ENCODE results near the gene FAM222A.

DNA sequence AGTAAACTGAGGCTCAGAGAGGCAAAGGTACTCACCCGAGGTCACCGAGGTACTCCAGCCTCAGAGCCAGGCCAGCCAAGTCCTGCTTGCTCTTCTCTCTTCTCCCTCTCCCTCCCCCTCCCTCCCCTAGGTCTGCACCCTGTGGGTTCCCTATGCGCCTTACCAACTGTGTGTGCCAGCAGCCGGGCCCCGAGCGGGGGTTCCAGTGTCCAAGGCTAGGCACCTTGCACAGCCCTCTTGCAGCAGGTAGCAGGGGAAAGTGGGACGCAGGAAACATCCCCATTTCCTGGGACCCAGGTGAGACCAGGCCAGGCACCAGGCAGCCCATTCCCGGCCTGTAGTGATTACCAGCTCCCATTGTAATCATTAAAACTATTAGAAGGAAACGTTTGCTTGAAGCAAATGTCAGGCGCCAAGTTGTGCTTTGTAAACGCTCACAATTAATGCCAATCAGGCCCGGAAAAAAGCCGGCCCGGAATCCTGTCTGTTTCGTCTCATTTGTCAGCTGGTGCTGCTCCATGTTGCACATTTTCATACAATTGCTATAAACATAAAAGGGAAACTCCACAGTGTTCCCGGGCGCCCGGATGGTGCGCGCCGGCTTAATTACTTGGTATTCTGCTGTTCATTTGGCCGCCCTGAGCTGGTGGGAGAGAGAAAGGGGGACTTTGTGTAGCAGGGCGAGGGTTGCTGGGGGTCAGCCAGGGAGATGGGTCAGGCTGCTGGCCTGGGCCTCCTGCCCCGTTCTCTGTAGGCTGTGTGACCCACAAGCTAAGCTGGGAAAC is 11.9 kb downstream of the FAM222A start:
- TF ChIP-seq EZH2 (IDR thresholded peaks at IDR 0.05; ENCODE audit: insufficient read depth, poor library complexity, severe bottlenecking) = no peak
- TF ChIP-seq EZH2phosphoT487 (IDR thresholded peaks at IDR 0.05; ENCODE audit: insufficient read depth, low read depth) = no peak

Data from GM23248 (cell line).